ENCODE measurements around the gene RITA1. TPM values are rescaled to one million over a fixed set of nuclear protein-coding genes. Genes with fewer than 3 reads are reported as not detected.

Gene RITA1
- total RNA-seq, 1 donor from 2014 or later: 26.6 TPM

GRCh38 chr12:113237748-113238147 is 52.2 kb downstream of the RITA1 start:
- no peak for DNase-seq (ENCODE audit: low read depth)
- H3K4me3 ChIP-seq (ENCODE audit: low read depth, low read length): no peak overlapping the region
- no peak for TF ChIP-seq CTCF (conservative IDR thresholded peaks at IDR 0.05; ENCODE audit: low read depth, low read length)

- DNase-seq (ENCODE audit: low read depth): no peak
- no peak overlapping the region for H3K4me3 ChIP-seq (ENCODE audit: low read depth, low read length)
- TF ChIP-seq CTCF (conservative IDR thresholded peaks at IDR 0.05; ENCODE audit: low read depth, low read length): no peak
Observed at GRCh38 chr12:113238309-113238708, 52.8 kb downstream of the RITA1 start.

- no peak overlapping the region for H3K4me3 ChIP-seq (ENCODE audit: low read depth, low read length)
- DNase-seq (ENCODE audit: low read depth): no peak
- TF ChIP-seq CTCF (conservative IDR thresholded peaks at IDR 0.05; ENCODE audit: low read depth, low read length): no peak
Observed at GRCh38 chr12:113239288-113239771, 53.8 kb downstream of the RITA1 start.

- H3K4me3 ChIP-seq (ENCODE audit: low read depth, low read length): no peak overlapping the region
- DNase-seq (ENCODE audit: low read depth): no peak
- TF ChIP-seq CTCF (conservative IDR thresholded peaks at IDR 0.05; ENCODE audit: low read depth, low read length): no peak
Observed at GRCh38 chr12:113239811-113240331, 54.4 kb downstream of the RITA1 start.

GRCh38 chr12:113240395-113240794 is 54.9 kb downstream of the RITA1 start:
- DNase-seq (ENCODE audit: low read depth): no peak
- TF ChIP-seq CTCF (conservative IDR thresholded peaks at IDR 0.05; ENCODE audit: low read depth, low read length): no peak
- no peak overlapping the region for H3K4me3 ChIP-seq (ENCODE audit: low read depth, low read length)

GRCh38 chr12:113241191-113242025 is 55.9 kb downstream of the RITA1 start:
- peak; percentile 99 for DNase-seq (ENCODE audit: low read depth)
- TF ChIP-seq CTCF (conservative IDR thresholded peaks at IDR 0.05; ENCODE audit: low read depth, low read length): no peak
- H3K4me3 ChIP-seq (ENCODE audit: low read depth, low read length): peak overlapping the region; percentile 18

Other genes with a start within 250 kb of the RITA1 start
- gene OAS3, start 247.2 kb upstream of the RITA1 start, total RNA-seq: 23.3 and 24.4 TPM in 2 replicates
- gene OAS2, start 207.2 kb upstream of the RITA1 start, total RNA-seq: 2.5 TPM in 1 of 2 replicates, not detected in the other
- not detected in 2 replicates for gene DTX1, start 129.0 kb upstream of the RITA1 start, total RNA-seq
- gene RASAL1, start 50.0 kb upstream of the RITA1 start, total RNA-seq: 2.0 and 2.1 TPM in 2 replicates
- not detected in 2 replicates for gene CFAP73, start 36.0 kb upstream of the RITA1 start, total RNA-seq
- gene DDX54, start 243 bp upstream of the RITA1 start, total RNA-seq: 97.7 and 112 TPM in 2 replicates
- 16.9 and 32.0 TPM in 2 replicates for gene TPCN1, start 35.7 kb downstream of the RITA1 start, total RNA-seq
- gene SLC8B1, start 149.4 kb downstream of the RITA1 start, total RNA-seq: 26.0 and 26.6 TPM in 2 replicates
- 15.6 and 20.1 TPM in 2 replicates for gene PLBD2, start 172.9 kb downstream of the RITA1 start, total RNA-seq
- gene SDS, start 218.2 kb downstream of the RITA1 start, total RNA-seq: not detected in 2 replicates
- gene SDSL, start 236.7 kb downstream of the RITA1 start, total RNA-seq: 6.3 and 11.8 TPM in 2 replicates

All from epithelial cell of proximal tubule (primary cell).